Parathyroid adenoma (tissue), 2 donors: ENCODE results near the gene CARD10.

Experiments used
- H2AFZ ChIP-seq: fragments of 300-600 bp; sonication (generic); one replicate; pipeline ENCODE4 v1.7.0; 2017; ENCODE audit warnings: antibody characterized with exemption, mild to moderate bottlenecking
- H3K27ac ChIP-seq: fragments of 300-600 bp; sonication (generic); one replicate; pipeline ENCODE4 v1.7.0; 2017
- H3K27me3 ChIP-seq: fragments of 300-600 bp; sonication (generic); one replicate; pipeline ENCODE4 v1.7.0; 2017; ENCODE audit warnings: low read length; ENCODE audit not compliant: control insufficient read depth, insufficient read depth
- H3K36me3 ChIP-seq: fragments of 300-600 bp; sonication (generic); one replicate; pipeline ENCODE4 v1.7.0; 2017; ENCODE audit warnings: low read length; ENCODE audit not compliant: control insufficient read depth, insufficient read depth
- H3K4me1 ChIP-seq: fragments of 300-600 bp; sonication (generic); one replicate; pipeline ENCODE4 v1.7.0; 2017; ENCODE audit warnings: control low read depth
- H3K4me2 ChIP-seq: fragments of 300-600 bp; sonication (generic); one replicate; pipeline ENCODE4 v1.7.0; 2017; ENCODE audit warnings: low read length
- H3K4me3 ChIP-seq: fragments of 300-600 bp; sonication (generic); one replicate; pipeline ENCODE4 v1.7.0; 2017; ENCODE audit warnings: low read depth, low read length
- H3K79me2 ChIP-seq: fragments of 300-600 bp; sonication (generic); one replicate; pipeline ENCODE4 v1.7.0; 2017; ENCODE audit warnings: control low read depth
- H3K9ac ChIP-seq: fragments of 300-600 bp; sonication (generic); one replicate; pipeline ENCODE4 v1.7.0; 2017; ENCODE audit warnings: mild to moderate bottlenecking
- H3K9me3 ChIP-seq: fragments of 300-600 bp; sonication (generic); one replicate; pipeline ENCODE4 v1.7.0; 2017; ENCODE audit warnings: low read length; ENCODE audit not compliant: control insufficient read depth
- TF ChIP-seq, protein P1 (sequence below): fragments of 300-600 bp; sonication (generic); IDR thresholded peaks from one replicate; pipeline ENCODE4 v1.7.0; 2017; ENCODE audit warnings: antibody characterized with exemption, mild to moderate bottlenecking
- donor health status: primary hyperparathyroidism.

Gene CARD10

DNA sequence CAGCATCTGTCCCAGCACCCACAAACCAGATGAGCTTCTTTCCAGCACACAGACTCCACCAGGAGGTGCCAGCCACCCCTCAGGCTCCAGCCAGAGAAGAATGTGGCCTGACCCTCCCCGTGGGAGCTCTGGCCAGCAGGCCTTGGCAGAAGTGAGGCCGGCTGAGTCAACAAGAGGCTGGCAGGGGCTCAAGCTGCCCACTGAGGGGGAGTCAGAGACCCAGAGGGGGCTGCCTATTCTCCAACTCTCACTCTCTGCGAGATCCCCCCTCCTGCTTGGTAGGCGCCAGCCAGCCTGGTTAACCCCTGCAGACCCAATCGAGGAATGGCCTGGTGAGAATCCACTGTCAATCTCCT, 30.5 kb upstream of the CARD10 start:
- TF ChIP-seq, protein P1, sequence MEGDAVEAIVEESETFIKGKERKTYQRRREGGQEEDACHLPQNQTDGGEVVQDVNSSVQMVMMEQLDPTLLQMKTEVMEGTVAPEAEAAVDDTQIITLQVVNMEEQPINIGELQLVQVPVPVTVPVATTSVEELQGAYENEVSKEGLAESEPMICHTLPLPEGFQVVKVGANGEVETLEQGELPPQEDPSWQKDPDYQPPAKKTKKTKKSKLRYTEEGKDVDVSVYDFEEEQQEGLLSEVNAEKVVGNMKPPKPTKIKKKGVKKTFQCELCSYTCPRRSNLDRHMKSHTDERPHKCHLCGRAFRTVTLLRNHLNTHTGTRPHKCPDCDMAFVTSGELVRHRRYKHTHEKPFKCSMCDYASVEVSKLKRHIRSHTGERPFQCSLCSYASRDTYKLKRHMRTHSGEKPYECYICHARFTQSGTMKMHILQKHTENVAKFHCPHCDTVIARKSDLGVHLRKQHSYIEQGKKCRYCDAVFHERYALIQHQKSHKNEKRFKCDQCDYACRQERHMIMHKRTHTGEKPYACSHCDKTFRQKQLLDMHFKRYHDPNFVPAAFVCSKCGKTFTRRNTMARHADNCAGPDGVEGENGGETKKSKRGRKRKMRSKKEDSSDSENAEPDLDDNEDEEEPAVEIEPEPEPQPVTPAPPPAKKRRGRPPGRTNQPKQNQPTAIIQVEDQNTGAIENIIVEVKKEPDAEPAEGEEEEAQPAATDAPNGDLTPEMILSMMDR = no peak
- peaks cover 7% of the 10 kb centered on the region for H3K4me1 ChIP-seq
- H3K79me2 ChIP-seq = no peaks in the 10 kb centered on the region
- H3K36me3 ChIP-seq = no peaks in the 10 kb centered on the region
- no peak overlapping the region for H2AFZ ChIP-seq
- no peak overlapping the region for H3K4me2 ChIP-seq
- H3K9ac ChIP-seq = no peak overlapping the region
- no peak overlapping the region for H3K4me3 ChIP-seq
- H3K27me3 ChIP-seq = no peaks in the 10 kb centered on the region
- H3K9me3 ChIP-seq = no peaks in the 10 kb centered on the region
- no peak overlapping the region for H3K27ac ChIP-seq

DNA sequence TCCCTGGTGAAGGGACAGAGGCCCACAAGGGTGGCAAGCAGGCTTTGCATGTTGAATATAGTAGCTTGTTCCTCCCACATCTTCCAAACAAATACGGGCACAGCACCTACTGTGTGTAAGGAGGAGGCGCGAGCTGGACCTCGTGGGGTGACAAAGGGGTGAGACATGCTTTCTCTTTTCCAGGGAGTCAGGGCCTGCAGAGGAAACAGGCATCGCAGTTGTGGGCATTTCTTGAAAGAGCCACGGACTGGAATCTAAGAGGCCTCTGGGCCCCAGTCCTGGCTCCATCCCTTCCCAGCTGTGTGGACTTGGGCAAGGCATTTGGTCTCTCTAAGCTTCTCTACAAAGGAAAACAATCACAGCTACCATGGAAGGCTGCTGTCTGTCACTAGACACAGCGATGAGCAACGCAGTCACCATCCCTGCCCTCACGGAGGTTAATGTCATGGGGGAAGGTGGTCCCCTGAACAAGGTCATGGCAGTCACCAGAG, 28.1 kb upstream of the CARD10 start:
- H3K27me3 ChIP-seq = no peaks in the 10 kb centered on the region
- H3K36me3 ChIP-seq = no peaks in the 10 kb centered on the region
- peaks cover 7% of the 10 kb centered on the region for H3K4me1 ChIP-seq
- no peak overlapping the region for H3K4me2 ChIP-seq
- no peak overlapping the region for H3K9ac ChIP-seq
- H2AFZ ChIP-seq = peak overlapping the region; percentile 33
- no peak overlapping the region for H3K4me3 ChIP-seq
- TF ChIP-seq, protein P1 = no peak
- no peaks in the 10 kb centered on the region for H3K79me2 ChIP-seq
- H3K9me3 ChIP-seq = no peaks in the 10 kb centered on the region
- peak overlapping the region; percentile 69 for H3K27ac ChIP-seq

DNA sequence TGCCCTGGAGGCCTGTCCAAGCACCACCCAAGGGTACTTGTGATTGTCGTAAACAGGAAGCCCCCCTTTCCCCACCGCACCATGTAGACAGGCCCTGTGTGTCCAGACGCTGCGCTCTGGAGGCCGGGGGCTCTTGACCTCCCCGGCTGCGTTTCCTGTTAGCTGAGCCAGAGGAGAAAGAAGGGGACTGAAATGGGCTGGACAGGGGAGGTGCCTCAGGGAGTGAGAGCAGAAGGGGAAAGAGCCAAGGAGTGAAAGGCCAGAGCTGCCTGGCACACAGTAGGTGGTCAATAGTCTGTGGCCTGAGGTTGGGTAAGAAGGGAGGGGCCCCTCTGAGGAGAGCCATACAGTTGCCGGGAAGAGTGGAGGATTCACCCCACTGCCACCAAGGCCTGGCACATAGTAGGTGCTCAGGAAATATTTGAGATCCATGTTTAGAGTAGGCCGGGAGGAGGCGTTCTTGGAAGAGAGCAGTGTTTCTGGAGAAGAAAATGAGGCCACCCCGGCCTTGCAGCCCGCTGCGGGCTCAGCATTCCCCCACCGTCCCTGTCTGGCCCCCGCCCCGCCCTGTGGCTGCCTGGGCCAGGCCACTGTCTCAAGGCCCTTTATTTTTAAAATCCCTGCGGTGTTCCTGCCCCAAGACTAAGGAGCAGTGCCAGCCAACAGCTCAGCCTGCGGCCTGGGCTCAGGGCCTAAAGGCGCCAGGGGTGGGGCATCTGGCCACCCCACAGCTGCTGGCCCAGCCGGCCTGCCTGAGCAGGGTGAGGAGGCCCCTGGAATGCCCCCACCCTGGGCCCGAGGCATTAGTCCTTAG, 27.4 kb upstream of the CARD10 start:
- H3K9ac ChIP-seq = no peak overlapping the region
- no peaks in the 10 kb centered on the region for H3K27me3 ChIP-seq
- H3K4me2 ChIP-seq = no peak overlapping the region
- no peaks in the 10 kb centered on the region for H3K36me3 ChIP-seq
- no peaks in the 10 kb centered on the region for H3K9me3 ChIP-seq
- H3K27ac ChIP-seq = peak overlapping the region; percentile 69
- H3K4me1 ChIP-seq = peaks cover 7% of the 10 kb centered on the region
- TF ChIP-seq, protein P1 = no peak
- H3K4me3 ChIP-seq = no peak overlapping the region
- H3K79me2 ChIP-seq = no peaks in the 10 kb centered on the region
- H2AFZ ChIP-seq = peak overlapping the region; percentile 80

DNA sequence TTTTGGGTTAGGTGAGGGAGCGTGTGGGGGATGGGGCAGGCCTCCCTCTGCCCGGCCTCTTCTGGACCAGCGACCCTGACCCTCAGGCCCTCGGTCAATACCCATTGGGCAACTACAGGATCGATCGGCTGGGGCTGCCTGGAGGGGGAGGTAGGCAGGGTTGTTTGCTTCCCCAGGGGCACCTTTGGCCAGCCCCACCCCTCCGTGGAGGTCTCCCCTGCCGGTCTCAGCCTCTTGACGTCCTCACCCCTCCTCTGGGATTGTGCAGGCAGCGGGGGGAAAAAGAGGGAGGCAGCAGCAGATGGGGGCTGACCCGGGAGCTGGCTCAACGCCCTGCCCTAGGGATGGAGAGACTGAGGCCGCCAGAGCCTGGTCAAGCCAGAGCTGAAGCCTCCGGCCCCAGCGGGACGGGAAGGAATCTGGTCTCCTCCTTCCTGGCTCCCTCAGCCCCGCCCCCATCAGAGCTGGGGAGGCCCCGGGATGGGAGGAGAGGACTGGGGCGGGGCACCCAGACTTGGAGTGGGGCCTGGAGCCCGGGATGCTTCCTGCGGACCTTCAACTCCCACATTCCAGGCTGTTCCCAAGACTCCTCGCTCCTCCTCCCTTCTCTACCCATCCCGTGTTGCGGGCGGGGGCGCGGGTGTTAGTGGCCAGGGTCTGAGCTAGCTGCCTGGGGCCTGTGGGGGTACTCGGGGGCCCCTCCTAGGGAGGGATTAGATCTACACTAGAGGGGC, 26.7 kb upstream of the CARD10 start:
- Histone ChIP-seq H3K4me2 (peak overlapping the region; percentile 52), H3K4me1 (peaks cover 7% of the 10 kb centered on the region)

More for the DNA sequence above, 26.7 kb upstream of the CARD10 start:
- Histone ChIP-seq H3K27ac (peak overlapping the region; percentile 69), H3K79me2 (no peaks in the 10 kb centered on the region), H3K4me3 (no peak overlapping the region), H3K9ac (no peak overlapping the region), H3K27me3 (no peaks in the 10 kb centered on the region), H3K9me3 (no peaks in the 10 kb centered on the region), H3K36me3 (no peaks in the 10 kb centered on the region), H2AFZ (peak overlapping the region; percentile 80)
- TF ChIP-seq, protein P1 = no peak
